ENCODE measurements around the gene KIAA0040.
"Not testable (repeated sequence)": the region's sequence is repeated elsewhere in the genome, so short reads cannot be mapped to it uniquely, and the experiment has no call there.

The KIAA0040 gene

DNA sequence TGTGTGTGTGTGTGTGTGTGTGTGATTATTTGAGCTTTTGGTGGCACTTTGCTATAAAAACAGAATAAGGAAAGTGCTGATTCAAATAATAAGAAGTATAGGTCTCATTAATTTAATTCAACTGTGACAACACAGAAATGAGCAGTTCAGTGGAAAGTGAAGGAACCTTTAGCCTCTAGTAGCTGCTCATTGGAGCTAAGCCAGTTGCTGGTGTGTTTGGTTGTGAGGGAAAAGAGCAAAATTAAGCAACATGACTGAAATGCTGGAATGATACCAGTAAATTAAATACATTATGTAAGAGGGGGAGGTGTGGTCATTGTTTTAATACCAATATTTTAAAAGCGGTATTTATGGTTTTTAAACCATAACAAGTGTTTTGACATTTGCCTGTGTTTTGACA, 55.2 kb downstream of the KIAA0040 start:
- DNase-seq (ENCODE audit: low spot score): no peak

DNA sequence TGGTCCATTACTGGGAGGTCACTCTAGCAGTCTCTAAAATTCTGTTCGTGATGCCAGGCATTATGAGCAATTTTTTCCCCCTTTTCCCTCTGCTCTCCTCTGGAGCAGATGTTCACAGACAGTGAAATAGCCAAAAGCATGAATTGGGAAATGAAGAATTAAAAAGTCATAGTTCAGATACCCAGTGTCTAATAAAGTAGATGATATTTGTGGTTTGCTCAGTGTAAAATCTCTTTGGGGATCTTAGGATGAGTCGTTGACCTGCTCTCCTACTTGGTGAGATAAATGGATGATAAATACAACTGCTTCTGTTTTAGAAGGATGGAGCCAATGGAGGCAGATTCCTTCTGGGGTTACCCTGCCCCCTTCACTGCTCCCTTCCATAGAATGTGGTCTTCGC, 56.3 kb downstream of the KIAA0040 start:
- no peak for DNase-seq (ENCODE audit: low spot score)

DNA sequence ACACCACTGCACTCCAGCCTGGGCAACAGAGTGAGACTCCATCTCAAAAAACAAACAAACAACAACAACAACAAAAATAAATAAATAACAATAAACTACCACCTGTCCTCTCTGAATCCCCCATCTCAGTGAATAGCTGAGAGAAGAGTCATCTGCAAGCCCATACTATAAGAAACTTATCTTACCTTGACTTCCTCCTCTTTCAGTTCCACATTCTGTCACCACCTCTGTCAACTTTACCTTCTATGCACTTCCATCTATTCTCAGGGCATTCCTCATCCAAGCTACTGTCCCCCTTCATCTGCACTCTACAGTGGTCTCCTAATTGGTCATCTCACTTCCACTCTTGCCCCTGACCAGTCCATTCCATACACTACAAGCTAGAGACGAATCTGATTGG, 58.1 kb downstream of the KIAA0040 start:
- DNase-seq (ENCODE audit: low spot score): no peak

DNA sequence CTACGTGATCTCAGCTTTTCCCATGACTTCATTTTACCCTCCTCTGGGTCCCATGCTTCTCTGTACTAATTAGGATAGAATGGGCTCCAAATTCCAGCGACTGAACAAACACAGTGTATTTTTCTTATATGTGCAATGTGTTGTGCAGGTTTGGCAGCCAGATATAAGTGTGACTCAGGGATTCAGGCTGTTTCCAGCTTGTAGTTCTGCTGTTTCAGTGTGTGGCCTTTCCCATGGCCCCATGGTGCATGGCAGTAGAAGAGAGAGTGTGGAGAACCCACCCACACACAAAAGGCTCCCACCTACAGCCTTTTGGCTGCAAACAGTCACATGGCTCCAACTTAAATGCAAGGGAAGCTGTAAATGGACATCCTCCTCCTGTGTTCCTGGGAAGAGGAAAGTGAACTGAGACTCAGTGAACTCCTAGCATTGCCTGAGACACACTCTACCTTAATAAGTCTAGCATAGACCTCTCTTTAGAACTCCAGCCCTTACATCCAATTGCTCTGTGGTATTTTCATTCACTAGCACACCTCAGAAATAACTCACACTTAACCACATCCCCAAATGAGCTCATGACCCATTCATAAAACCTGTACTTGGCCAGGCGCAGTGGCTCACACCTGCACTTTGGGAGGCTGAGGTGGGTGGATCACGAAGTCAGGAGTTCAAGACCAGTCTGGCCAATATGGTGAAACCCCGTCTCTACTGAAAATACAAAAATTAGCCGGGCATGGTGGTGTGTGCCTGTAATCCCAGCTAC, 58.7 kb downstream of the KIAA0040 start:
- no peak for DNase-seq (ENCODE audit: low spot score)

DNA sequence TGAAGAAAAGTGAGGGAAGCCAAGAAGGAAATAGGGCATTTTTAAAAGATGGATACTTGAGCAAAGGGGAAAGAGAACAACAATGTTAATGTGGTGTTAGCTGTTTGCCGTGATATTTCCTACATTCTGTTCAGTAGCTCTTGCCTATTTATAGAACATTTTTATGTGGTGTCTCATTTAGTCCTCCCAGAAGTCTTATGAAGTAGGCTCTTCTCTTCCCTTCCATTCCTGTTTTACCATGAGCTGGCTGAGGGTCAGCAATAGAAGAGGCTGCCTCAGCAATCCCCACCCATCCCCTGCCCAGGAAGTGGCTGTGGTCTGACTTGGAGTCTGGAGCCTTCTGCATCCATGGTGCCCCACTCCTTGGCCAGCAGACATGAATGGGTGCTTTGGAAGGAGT, 60.1 kb downstream of the KIAA0040 start:
- no peak for DNase-seq (ENCODE audit: low spot score)

- no peak for DNase-seq (ENCODE audit: low spot score)
Observed at GRCh38 chr1:175131095-175131494, 61.5 kb downstream of the KIAA0040 start.

DNA sequence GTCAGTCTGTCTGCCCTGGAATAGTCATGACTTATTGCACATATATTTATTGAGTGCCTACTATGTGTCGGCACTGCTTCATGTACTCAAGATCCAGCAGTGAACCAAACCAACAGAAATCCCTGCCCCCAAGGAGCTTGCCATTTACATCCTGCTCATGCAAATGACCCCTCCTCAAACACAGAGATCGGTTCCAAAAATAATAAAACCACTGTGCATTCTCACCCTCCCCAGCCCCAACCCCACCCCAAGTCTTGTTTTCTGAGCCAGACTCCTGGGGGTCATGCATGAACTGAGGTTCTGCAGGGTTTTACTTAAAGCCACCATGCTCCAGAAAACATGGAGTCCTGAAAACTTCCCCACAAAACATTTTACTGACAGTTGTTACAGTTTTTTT, 61.9 kb downstream of the KIAA0040 start:
- no peak for DNase-seq (ENCODE audit: low spot score)

DNA sequence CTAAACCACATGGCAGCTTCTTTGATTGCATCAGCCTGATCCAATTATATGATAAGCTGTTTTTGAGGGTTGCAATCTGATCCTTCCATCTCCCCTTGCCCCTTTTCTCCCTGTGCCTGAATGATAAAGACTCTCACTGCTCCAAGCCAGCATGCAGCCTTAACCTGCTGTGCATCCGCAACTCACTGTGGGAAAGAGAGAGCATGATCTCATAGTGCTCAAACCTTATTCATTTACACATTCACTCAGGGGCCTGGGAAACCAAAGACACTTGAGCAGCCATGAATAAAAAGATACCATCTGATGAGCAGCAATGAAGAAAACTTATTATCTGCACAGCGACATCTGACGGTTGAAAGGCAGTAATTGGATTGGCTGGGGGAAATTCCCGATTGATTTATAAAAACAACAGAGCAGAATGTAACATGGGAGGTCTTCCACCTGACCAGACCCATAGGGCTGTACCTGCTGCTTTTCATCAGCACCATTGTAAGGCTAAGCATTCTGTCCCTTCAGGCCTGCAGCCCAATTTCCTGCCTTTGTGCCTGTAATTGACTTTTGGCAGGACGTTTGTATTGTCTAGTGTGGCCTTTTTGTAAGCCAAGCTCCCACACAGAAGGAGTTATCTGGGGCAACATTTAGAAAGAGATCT, 62.5 kb downstream of the KIAA0040 start:
- DNase-seq (ENCODE audit: low spot score): no peak

GRCh38 chr1:175129644-175129996, 63.0 kb downstream of the KIAA0040 start:
- no peak for DNase-seq (ENCODE audit: low spot score)

- no peak for DNase-seq (ENCODE audit: low spot score)
Observed at GRCh38 chr1:175129182-175129581, 63.4 kb downstream of the KIAA0040 start.

- DNase-seq (ENCODE audit: low spot score): no peak
Observed at GRCh38 chr1:175128523-175128922, 64.1 kb downstream of the KIAA0040 start.

DNA sequence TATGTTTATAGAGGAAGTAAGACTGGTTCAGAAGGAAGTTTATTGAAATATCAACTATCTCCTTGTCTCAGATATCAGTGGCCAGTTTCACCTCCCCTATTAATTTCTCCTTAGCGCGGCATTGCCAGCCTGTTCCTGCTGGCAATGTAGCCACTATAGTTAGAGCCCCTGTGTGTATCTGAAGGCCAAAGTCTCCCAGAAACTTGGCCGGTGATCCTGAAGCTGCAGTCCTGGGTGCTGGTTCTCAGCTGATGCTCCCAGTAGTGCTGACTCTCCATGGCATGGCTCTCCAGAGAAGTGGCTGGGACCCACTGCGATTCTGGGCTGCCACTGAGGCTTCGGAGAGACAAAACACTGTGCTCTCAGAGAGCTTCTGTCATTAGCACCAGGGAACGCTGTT, 65.0 kb downstream of the KIAA0040 start:
- DNase-seq (ENCODE audit: low spot score): no peak

GRCh38 chr1:175126347-175126746, 66.2 kb downstream of the KIAA0040 start:
- no peak for DNase-seq (ENCODE audit: low spot score)

- DNase-seq (ENCODE audit: low spot score): no peak
Observed at GRCh38 chr1:175124861-175125260, 67.7 kb downstream of the KIAA0040 start.

GRCh38 chr1:175120511-175120910, 72.1 kb downstream of the KIAA0040 start:
- DNase-seq (ENCODE audit: low spot score): no peak

DNA sequence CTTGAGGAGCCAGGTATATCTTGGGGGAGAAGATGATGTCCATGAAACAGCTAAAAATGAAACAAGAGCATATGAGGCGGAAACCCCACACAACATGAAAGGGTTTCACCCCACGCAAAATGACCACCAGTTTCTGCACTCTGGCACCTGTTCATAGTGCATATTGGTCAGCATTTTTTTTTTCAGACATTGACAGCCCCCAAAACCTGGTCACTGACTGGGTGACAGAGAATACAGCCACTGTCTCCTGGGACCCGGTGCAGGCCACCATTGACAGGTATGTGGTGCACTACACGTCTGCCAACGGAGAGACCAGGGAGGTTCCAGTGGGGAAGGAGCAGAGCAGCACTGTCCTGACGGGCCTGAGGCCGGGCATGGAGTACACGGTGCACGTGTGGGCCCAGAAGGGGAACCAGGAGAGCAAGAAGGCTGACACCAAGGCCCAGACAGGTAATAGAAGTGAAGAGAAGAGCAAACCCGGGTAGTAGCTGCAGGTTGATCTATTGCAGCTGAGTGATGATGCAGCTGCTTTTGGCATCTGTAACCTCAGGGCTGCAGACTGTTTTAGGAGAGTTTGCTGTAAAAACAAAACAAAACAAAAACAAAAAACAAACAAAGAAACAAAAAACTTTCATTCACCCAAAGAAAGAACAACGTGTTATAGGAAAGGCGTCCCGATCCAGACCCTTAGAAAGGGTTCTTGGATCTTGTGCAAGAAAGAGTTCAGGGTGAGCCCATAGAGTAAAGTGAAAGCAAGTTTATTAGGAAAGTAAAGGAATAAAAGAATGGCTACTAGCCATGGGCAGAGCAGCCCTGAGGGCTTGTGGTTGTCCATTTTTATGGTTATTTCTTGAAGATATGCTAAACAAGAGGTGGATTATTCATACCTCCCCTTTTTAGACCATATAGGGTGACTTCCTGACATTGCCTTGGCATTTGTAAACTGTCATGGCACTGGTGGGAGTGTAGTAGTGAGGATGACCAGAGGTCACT, 73.9 kb downstream of the KIAA0040 start:
- no peak for DNase-seq (ENCODE audit: low spot score)

- DNase-seq (ENCODE audit: low spot score): no peak
Observed at GRCh38 chr1:175116903-175117302, 75.7 kb downstream of the KIAA0040 start.

GRCh38 chr1:175116210-175116798, 76.3 kb downstream of the KIAA0040 start:
- DNase-seq (ENCODE audit: low spot score): no peak

GRCh38 chr1:175114996-175115395, 77.6 kb downstream of the KIAA0040 start:
- no peak for DNase-seq (ENCODE audit: low spot score)

DNA sequence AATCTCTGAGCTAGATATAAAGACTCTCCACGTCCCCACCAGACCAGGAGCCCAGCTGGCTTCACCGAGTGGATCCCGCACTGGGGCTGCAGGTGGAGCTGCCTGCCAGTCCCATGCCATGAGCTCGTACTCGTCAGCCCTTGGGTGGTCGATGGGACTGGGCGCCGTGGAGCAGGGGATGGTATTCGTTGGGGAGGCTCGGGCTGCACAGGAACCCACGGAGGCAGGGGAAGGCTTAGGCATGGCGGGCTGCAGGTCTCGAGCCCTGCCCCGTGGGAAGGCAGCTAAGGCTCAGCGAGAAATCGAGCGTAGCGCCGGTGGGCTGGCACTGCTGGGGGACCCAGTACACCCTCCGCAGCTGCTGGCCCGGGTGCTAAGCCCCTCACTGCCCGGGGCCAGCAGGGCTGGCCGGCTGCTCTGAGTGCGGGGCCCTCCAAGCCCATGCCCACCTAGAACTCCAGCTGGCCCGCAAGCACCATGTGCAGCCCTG, 84.2 kb downstream of the KIAA0040 start:
- not testable (repeated sequence) for DNase-seq (ENCODE audit: low spot score)

All from hematopoietic multipotent progenitor cell treated with erythropoietin and hydrocortisone succinate and interleukin-3 and kit ligand, for 15 days (in vitro differentiated cells).